ENCODE results near the gene TBXA2R.

Gene TBXA2R

DNA sequence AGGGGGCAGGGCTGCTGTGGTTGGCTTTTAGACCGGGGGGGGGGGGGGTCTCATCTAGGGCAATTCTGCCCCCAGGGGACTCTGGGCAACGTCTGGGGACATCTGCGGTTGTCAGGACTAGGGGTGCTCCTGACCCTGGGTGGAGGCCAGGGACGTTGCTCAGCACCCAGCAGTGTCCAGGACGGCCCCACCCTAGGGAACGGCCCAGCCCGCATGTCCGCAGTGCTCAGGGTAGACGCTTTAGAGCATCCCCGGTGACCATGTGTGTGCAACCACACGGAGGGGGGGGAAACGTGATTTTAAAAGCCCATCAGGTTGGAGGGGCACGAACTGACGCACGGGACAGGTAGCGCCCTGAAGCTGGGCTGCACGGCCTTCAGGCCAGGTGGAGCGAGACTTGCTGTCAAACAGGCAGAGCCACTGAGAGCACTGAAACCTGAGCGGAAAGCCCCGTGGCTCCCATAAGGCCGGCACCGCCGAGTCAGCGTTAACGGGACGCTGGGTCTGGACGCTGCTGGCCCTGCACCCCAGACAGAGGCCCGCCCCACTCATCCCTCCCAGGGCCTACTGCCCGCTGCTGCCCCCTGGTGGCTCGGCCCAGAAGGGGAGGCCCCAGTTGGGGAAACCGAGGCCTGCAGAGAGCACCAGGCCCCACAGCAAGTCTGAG, 11.6 kb upstream of the TBXA2R start:
- no peak overlapping the region for H3K9ac ChIP-seq (ENCODE audit: insufficient read length, low read depth)
- H3K27me3 ChIP-seq (ENCODE audit: insufficient read depth, insufficient read length), result no peaks in the 10 kb centered on the region
- no peak overlapping the region for H3K4me3 ChIP-seq (ENCODE audit: insufficient read length, low read depth)
- H3K4me1 ChIP-seq (ENCODE audit: insufficient read depth, insufficient read length), result peaks cover 12% of the 10 kb centered on the region
- DNase-seq (ENCODE audit: low read depth, low spot score), result no peak
- no peaks in the 10 kb centered on the region for H3K9me3 ChIP-seq (ENCODE audit: insufficient read depth, low read length)
- peaks cover 87% of the 10 kb centered on the region for H3K36me3 ChIP-seq (ENCODE audit: insufficient read depth, insufficient read length, low read length)
- TF ChIP-seq YY1 (IDR thresholded peaks at IDR 0.05; ENCODE audit: insufficient read depth, insufficient read length) (no peak), ZNF274 (IDR thresholded peaks at IDR 0.05; ENCODE audit: low read depth, low read length) (no peak), SUZ12 (IDR thresholded peaks at IDR 0.05; ENCODE audit: extremely low read depth, insufficient read depth, insufficient read length) (no peak)

DNA sequence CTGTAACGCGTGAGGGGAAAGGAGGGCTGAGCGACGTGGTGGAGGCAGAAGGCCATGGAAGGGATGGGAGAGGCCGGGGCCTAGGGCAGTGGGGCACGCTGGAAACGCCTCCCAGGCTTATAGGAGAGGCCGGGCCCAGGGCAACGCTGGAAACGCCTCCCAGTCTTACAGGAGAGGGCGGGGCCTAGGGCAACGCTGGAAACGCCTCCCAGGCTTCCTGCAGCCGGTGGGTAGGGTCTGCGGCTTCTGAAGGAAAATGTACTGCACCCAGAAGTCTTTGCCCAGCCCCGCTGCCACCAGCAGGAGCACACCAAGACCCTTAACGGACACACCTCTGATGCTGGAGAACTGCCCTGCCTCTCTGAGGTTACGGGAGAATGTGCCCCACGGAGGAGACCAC, 10.8 kb upstream of the TBXA2R start:
- H3K4me1 ChIP-seq (ENCODE audit: insufficient read depth, insufficient read length), result peaks cover 12% of the 10 kb centered on the region
- H3K27me3 ChIP-seq (ENCODE audit: insufficient read depth, insufficient read length), result no peaks in the 10 kb centered on the region
- peaks cover 89% of the 10 kb centered on the region for H3K36me3 ChIP-seq (ENCODE audit: insufficient read depth, insufficient read length, low read length)
- no peak overlapping the region for H3K4me3 ChIP-seq (ENCODE audit: insufficient read length, low read depth)
- H3K9ac ChIP-seq (ENCODE audit: insufficient read length, low read depth), result peak overlapping the region; percentile 1
- DNase-seq (ENCODE audit: low read depth, low spot score), result no peak
- no peaks in the 10 kb centered on the region for H3K9me3 ChIP-seq (ENCODE audit: insufficient read depth, low read length)
- no peak for TF ChIP-seq ZNF274 (IDR thresholded peaks at IDR 0.05; ENCODE audit: low read depth, low read length)
- no peak for TF ChIP-seq YY1 (IDR thresholded peaks at IDR 0.05; ENCODE audit: insufficient read depth, insufficient read length)
- TF ChIP-seq SUZ12 (IDR thresholded peaks at IDR 0.05; ENCODE audit: extremely low read depth, insufficient read depth, insufficient read length), result no peak

DNA sequence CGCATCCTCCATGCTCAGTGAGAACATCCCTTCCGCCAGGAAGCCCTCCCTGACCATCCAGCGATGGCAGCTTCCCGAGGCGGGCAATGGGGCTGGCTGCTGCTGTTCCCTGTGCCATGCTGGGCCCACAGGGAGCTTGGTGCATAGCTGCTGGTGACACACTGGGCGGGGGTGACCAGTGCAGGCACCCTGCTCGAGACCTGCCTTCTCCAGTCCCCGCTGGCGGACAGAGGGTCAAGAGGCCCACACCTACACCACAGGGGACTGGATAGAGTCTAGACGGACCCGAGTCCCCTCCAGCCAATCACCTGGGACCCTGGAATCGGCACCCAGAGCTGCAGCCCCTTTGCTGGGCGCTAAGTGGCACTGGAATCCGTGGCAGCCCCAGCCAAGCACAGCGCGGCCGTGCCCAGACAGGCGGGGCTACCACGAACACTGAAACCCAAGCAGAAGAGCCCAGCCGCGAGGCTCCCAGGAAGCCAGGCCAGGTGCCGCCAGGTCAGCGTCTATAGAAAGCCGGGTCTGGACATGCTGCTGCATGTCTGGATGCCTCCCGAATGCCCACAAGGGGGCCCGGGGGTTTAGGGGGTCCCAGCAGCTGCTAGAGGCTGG, 9.0 kb upstream of the TBXA2R start:
- Histone ChIP-seq H3K36me3 (ENCODE audit: insufficient read depth, insufficient read length, low read length) (peaks cover 89% of the 10 kb centered on the region), H3K4me1 (ENCODE audit: insufficient read depth, insufficient read length) (peaks cover 12% of the 10 kb centered on the region), H3K4me3 (ENCODE audit: insufficient read length, low read depth) (no peak overlapping the region), H3K27me3 (ENCODE audit: insufficient read depth, insufficient read length) (no peaks in the 10 kb centered on the region), H3K9ac (ENCODE audit: insufficient read length, low read depth) (no peak overlapping the region), H3K9me3 (ENCODE audit: insufficient read depth, low read length) (no peaks in the 10 kb centered on the region)
- TF ChIP-seq SUZ12 (IDR thresholded peaks at IDR 0.05; ENCODE audit: extremely low read depth, insufficient read depth, insufficient read length), result no peak
- no peak for TF ChIP-seq ZNF274 (IDR thresholded peaks at IDR 0.05; ENCODE audit: low read depth, low read length)
- TF ChIP-seq YY1 (IDR thresholded peaks at IDR 0.05; ENCODE audit: insufficient read depth, insufficient read length), result no peak
- no peak for DNase-seq (ENCODE audit: low read depth, low spot score)

DNA sequence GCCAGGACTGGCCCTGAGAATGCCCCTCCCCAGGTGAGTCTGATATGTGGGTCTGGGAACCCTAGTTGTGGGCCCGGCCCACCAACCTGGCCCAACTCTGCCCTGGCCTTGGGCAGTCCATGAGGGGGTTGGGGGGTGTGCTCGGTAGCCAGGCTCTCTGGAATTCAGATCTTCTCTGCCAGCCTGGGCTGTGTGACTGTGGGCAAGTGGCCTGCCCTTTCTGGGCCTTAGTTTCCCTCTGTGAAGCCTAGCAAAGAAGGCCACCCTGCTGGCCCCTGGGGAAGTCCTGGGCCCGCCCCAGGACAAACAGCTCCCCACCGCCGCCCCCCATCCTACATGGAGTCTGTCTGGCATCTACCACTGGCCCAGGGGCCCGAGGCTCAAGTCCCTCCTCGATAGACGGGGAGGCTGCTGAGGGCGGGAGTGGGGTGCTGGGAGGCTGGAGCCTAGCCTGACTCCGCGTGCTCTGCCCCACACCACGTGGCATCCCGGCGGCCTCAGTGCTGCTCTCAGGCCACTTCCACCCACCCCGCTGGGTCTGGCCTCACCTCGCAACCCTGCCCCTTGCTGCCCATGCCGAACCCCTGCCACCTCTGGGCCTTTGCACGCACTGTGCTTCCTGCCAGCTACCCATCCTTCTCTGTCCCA, 8.3 kb upstream of the TBXA2R start:
- Histone ChIP-seq H3K9ac (ENCODE audit: insufficient read length, low read depth) (no peak overlapping the region), H3K36me3 (ENCODE audit: insufficient read depth, insufficient read length, low read length) (peaks cover 89% of the 10 kb centered on the region), H3K9me3 (ENCODE audit: insufficient read depth, low read length) (no peaks in the 10 kb centered on the region), H3K4me3 (ENCODE audit: insufficient read length, low read depth) (no peak overlapping the region), H3K4me1 (ENCODE audit: insufficient read depth, insufficient read length) (peaks cover 11% of the 10 kb centered on the region), H3K27me3 (ENCODE audit: insufficient read depth, insufficient read length) (no peaks in the 10 kb centered on the region)
- TF ChIP-seq ZNF274 (IDR thresholded peaks at IDR 0.05; ENCODE audit: low read depth, low read length), result no peak
- no peak for TF ChIP-seq SUZ12 (IDR thresholded peaks at IDR 0.05; ENCODE audit: extremely low read depth, insufficient read depth, insufficient read length)
- no peak for TF ChIP-seq YY1 (IDR thresholded peaks at IDR 0.05; ENCODE audit: insufficient read depth, insufficient read length)
- no peak for DNase-seq (ENCODE audit: low read depth, low spot score)

- peaks cover 7% of the 10 kb centered on the region for H3K4me1 ChIP-seq (ENCODE audit: insufficient read depth, insufficient read length)
- H3K4me3 ChIP-seq (ENCODE audit: insufficient read length, low read depth), result no peak overlapping the region
- H3K9me3 ChIP-seq (ENCODE audit: insufficient read depth, low read length), result no peaks in the 10 kb centered on the region
Measured at GRCh38 chr19:3613818-3614661, 7.4 kb upstream of the TBXA2R start.

DNA sequence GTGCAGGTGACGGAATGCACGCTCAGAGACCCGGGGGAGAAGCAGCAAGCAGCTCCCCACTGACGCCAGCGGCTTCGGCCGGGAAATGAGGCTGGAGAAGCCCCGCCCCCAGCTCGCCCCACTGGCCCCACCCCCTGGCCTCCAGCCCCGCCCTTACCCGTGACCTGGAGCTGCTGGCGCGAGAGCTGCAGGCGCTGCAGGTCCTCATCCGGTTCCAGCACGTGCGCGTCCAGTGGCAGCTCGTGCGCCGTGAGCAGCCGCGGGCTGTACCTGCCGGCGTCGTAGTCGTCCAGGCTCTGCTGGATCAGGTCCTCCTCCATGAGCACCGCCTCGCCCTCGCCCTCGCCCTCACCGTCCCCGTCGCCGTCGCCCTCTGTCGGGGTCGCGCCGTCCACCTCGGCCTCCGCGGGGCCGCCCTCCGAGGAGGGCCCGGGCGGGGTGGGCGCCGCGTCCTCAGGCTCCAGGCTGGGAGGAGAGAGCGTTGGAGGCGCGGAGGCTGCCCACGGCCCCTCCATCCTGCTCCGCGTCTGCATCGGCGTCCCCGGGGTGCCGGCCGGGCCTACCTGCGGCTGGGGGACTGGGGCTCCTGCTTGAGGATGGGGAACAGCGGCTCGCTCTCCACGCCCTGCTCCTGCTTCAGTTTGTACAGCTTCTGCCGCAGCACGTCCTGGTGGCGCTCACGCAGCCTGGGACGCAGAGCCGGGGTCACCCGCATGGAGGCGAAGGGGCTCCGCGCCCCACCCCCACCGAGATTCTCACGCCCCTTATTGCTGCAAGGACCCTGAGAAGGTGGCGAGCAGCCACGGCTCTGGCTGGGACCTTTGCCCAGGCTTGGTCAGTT, 6.4 kb upstream of the TBXA2R start:
- Histone ChIP-seq H3K36me3 (ENCODE audit: insufficient read depth, insufficient read length, low read length) (peaks cover 77% of the 10 kb centered on the region), H3K27me3 (ENCODE audit: insufficient read depth, insufficient read length) (no peaks in the 10 kb centered on the region), H3K4me1 (ENCODE audit: insufficient read depth, insufficient read length) (peaks cover 8% of the 10 kb centered on the region), H3K4me3 (ENCODE audit: insufficient read length, low read depth) (no peak overlapping the region), H3K9me3 (ENCODE audit: insufficient read depth, low read length) (no peaks in the 10 kb centered on the region), H3K9ac (ENCODE audit: insufficient read length, low read depth) (no peak overlapping the region)
- TF ChIP-seq YY1 (IDR thresholded peaks at IDR 0.05; ENCODE audit: insufficient read depth, insufficient read length) (no peak), ZNF274 (IDR thresholded peaks at IDR 0.05; ENCODE audit: low read depth, low read length) (no peak)
- no peak for DNase-seq (ENCODE audit: low read depth, low spot score)

More at GRCh38 chr19:3613818-3614661, 7.4 kb upstream of the TBXA2R start:
- no peak for DNase-seq (ENCODE audit: low read depth, low spot score)
- no peak for TF ChIP-seq YY1 (IDR thresholded peaks at IDR 0.05; ENCODE audit: insufficient read depth, insufficient read length)
- TF ChIP-seq SUZ12 (IDR thresholded peaks at IDR 0.05; ENCODE audit: extremely low read depth, insufficient read depth, insufficient read length), result no peak
- no peak for TF ChIP-seq ZNF274 (IDR thresholded peaks at IDR 0.05; ENCODE audit: low read depth, low read length)
- Histone ChIP-seq H3K9ac (ENCODE audit: insufficient read length, low read depth) (no peak overlapping the region), H3K36me3 (ENCODE audit: insufficient read depth, insufficient read length, low read length) (peaks cover 87% of the 10 kb centered on the region), H3K27me3 (ENCODE audit: insufficient read depth, insufficient read length) (no peaks in the 10 kb centered on the region)

Data from NT2/D1 (cell line).